HG02852 (cell line): ENCODE data around the gene RYR1.
"Not testable (repeated sequence)": the region's sequence is repeated elsewhere in the genome, so short reads cannot be mapped to it uniquely, and the experiment has no call there.

Experiments used
- ATAC-seq: cut with Tn5 transposase; IDR thresholded peaks from one replicate; pipeline ENCODE4 v1.9.1; 2021; ENCODE audit warnings: mild to moderate bottlenecking, moderate library complexity; ENCODE audit not compliant: unreplicated experiment

RYR1 gene

GRCh38 chr19:38488096-38488495 lies 54.6 kb downstream of the RYR1 start:
- no peak for ATAC-seq

DNA sequence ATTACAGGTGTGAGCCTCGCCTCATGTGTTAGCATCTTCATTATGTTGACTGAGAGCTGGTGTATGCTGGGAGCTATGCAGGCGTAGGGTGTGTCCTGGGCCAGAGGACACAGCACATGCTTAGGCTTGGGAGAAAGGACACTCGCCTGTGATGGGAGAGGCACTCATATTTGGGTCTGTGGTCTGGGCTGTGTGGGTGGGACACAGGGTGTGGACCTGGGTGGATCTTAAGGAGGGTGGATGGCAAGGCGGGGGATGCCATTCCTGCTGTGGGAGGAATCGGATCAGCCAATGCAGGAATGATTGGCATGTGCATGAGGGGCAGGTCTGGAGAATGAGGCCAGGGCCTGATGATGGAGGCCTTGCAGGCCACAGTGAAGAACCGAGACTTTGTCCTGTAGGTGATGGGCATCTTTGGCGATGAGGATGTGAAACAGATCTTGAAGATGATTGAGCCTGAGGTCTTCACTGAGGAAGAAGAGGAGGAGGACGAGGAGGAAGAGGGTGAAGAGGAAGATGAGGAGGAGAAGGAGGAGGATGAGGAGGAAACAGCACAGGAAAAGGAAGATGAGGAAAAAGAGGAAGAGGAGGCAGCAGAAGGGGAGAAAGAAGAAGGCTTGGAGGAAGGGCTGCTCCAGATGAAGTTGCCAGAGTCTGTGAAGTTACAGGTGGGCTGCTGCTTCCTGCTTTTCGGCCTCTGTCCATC lies 55.4 kb downstream of the RYR1 start:
- ATAC-seq: no peak

GRCh38 chr19:38490861-38491260 lies 57.4 kb downstream of the RYR1 start:
- ATAC-seq: no peak

GRCh38 chr19:38492181-38492813 lies 58.8 kb downstream of the RYR1 start:
- no peak for ATAC-seq

GRCh38 chr19:38494379-38494778 lies 60.9 kb downstream of the RYR1 start:
- ATAC-seq: no peak

DNA sequence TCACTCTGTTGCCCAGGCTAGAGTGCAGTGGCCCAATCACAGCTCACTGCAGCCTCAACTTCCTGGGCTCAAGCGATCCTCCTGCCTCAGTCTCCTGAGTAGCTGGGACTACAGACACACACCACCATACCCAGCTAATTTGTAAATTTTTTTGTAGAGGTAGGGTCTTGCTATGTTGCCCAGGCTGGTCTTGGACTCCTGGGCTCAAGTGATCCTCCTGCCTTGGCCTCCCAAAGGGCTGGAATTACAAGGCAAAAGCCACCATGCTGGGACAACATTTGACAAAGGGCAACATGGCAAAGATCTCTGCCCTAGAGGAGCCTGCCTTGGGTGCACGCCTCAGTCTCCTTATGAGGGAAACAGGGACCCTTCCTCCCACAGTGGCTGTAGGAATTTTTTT lies 61.9 kb downstream of the RYR1 start:
- not testable (repeated sequence) for ATAC-seq

- no peak for ATAC-seq
Measured at GRCh38 chr19:38496116-38496515, 62.6 kb downstream of the RYR1 start.

DNA sequence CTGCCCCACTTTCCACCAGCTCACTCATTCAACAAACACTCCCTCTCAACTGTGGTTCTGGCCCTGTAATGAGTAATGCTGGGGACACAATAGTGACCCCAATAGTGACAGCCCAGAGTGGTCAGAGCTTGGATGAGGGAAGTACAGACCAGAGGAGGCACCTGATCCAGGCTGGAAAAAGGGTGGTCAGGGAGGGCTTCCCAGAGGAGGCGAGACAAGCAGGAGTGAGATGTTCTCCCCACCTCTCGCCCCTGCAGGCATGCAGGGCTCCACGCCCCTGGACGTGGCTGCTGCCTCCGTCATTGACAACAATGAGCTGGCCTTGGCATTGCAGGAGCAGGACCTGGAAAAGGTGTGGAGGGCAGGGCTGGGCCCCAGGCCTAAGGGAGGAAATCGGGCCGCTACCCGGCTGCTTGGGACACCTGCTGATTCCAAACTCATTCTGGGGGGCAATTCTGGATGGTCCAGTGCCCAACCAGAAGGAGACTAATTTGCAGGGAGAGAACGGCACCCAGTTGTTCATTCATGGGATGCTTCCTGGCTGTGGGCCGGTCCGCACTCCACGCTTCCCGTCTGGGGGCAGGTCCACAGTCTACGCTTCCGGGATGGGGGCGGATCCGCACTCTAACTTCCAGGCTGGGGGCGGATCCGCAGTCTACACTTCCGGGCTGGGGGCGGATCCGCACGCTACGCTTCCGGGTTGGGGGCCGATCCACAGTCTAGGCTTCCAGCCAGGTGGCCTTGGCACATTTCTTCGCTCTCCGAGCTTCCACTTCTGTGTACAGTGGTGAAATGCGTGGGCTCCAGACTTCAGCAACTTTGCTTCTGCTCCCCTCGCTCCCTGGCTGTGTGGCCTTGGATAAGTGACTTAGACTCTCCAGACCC lies 63.4 kb downstream of the RYR1 start:
- ATAC-seq: no peak

GRCh38 chr19:38497907-38498306 lies 64.4 kb downstream of the RYR1 start:
- ATAC-seq: no peak

DNA sequence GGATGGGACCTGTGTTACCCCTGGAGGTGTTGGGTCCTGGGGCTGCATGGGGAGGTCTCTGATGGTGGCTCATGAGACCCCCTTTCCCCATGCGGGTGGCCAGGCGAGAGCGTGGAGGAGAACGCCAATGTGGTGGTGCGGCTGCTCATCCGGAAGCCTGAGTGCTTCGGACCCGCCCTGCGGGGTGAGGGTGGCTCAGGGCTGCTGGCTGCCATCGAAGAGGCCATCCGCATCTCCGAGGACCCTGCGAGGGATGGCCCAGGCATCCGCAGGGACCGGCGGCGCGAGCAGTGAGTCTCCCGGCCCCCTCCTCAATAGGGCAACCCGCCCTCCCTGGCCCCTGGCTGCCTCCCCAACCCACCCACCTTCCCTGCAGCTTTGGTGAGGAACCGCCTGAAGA lies 66.0 kb downstream of the RYR1 start:
- no peak for ATAC-seq

- ATAC-seq: no peak
Measured at GRCh38 chr19:38500450-38500849, 67.0 kb downstream of the RYR1 start.

DNA sequence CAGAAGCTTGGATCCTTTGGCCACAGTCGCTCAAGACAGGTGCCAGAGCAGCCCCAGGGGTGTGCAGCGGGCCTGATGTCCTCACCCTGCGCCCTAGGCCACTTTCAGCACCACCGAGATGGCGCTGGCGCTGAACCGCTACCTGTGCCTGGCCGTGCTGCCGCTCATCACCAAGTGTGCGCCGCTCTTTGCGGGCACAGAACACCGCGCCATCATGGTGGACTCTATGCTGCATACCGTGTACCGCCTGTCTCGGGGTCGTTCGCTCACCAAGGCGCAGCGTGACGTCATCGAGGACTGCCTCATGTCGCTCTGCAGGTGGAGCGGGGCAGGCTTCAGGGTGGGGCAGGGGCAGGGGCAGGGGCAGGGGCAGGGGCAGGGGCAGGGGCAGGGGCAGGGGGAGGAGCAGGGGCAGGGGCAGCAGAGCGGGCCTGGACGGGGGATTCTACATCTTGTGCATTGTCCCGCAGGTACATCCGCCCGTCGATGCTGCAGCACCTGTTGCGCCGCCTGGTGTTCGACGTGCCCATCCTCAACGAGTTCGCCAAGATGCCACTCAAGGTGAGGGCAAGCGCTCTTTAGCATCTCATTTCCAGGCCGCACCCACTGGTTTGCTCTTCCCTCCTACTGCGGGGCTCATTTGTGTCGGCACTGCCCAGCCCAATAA lies 69.1 kb downstream of the RYR1 start:
- ATAC-seq: no peak

GRCh38 chr19:38503077-38503410 lies 69.6 kb downstream of the RYR1 start:
- ATAC-seq: no peak

DNA sequence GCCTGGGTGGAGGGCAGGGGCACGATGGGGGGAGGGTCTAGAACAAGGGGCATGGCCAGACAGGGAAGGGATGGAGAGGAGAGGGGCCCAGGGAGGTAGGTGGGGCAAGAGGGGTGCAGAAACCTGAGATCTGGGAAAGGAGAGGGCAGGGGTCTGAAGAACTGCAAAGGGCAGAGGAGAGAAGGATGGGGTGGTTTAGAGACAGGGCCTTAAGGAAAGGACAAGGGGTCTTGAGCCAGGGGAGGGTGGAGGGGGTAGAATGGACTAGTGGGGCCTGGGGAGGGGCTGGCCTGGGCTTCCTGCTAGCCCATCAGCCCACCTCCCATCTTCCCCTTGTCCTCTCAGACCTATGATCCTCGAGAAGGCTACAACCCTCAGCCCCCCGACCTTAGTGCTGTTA lies 72.5 kb downstream of the RYR1 start:
- no peak for ATAC-seq

DNA sequence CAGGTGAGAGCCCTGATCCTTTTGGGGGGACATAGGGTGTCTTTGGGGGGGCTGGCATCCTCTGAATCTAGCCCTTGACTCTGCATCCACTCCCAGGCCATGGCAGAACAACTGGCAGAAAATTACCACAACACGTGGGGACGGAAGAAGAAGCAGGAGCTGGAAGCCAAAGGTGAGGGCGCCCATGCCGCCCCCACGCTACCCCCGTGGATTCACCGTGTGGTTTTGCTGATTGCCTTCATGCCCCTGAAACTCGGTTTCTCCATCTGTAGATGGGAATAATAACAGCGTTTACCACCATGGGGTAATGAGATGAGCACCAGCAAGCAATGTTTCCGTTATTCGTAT lies 72.9 kb downstream of the RYR1 start:
- no peak for ATAC-seq

GRCh38 chr19:38506723-38507550 lies 73.4 kb downstream of the RYR1 start:
- no peak for ATAC-seq

DNA sequence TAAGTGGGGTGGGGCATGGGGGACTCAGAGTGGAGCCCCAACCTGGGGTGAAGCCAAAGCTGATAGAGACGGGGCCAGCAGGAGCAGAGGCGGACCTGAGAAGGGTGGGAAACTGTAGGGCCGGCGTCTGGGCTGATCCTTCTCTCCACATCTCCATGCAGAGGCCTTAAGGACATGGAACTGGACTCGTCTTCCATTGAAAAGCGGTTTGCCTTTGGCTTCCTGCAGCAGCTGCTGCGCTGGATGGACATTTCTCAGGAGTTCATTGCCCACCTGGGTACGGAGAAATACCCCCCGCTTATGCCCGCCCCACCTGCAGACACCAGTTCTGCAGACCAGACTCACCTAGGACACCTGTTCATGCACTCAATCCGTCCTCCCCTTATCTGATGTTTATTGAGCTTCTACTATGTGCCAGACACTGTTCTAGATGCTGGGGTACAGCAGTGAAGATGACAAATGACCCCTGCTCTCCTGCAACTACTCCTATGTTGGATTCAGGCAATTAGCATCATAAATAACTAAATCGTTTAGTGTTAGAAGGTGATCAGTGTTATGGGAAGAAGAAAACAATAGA lies 74.1 kb downstream of the RYR1 start:
- ATAC-seq: no peak

DNA sequence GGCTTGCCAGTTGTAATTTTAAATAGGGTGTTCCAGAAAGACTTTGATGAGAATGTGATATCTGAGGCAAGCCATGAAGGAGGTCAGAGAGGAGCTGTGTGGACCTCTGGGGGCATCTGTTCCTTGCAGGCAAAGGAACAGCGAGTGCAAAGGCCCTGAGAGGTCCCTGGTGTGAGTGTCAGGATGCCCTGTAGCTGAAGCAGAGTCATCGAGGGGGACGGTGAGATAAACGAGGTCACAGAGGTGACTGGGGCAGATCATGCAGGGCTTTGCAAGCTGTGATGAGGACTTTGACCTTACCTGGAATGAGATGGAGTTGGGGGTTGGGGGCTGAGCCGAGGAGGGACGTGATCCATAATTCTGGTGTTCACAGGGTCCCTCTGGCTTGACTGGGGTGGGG lies 75.0 kb downstream of the RYR1 start:
- no peak for ATAC-seq

DNA sequence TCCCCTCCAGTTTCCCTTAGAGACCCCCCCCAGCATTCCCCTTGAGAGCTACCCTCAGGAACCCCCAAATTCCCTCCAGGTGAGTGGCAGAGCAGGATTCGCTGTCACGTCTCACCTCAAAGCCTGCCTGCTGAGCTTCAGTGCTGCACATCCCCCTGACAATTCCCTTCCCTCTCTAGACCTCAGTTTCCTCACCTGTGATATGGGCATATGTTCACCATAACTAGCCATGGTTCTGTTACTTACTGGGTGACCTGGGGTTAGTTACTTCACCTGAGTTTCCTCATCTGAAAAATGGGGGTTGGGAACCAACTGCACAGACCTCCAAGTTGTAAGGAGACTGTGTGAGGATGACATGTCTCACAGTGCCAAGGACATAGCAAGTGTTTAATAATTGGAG lies 75.5 kb downstream of the RYR1 start:
- no peak for ATAC-seq

GRCh38 chr19:38511074-38511708 lies 77.7 kb downstream of the RYR1 start:
- no peak for ATAC-seq
